ENCODE data around the gene MAFG. TPM values are rescaled to one million over a fixed set of nuclear protein-coding genes. Genes with fewer than 3 reads are reported as not detected.
A peak's percentile ranks its signal among the peaks of the same experiment; 100 is the strongest.

Gene MAFG
- total and polyA plus RNA-seq, 10 donors: 3.2 to 41.4 (median 23.4) TPM

DNA sequence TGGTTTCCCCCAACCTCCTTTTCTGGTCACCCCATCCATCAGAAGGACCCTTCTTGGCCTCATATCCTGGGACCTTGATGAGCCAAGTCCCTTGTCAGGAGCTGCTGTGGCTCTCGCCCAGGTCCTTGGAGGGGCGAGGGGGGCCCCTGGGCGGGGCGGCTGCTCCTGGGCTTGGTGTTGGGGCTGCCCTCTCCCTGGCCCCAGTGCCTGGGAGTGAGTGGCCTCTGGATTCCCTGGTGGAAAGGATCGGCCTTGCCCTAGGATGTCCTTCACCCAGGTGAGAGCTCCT is 39.7 kb upstream of the MAFG start:
- WGBS, 5 donors: 19 to 32% (median 25%) methylated on average over 4 to 5 of the region's 5 CpGs
- DNase-seq: no peak
- Histone ChIP-seq H3K36me3 (no peaks in the 10 kb centered on the region), H3K27ac (peak overlapping the region in 5 of 8 donors; percentile 2 to 64 (median 56)), H3K9me3 (no peaks in the 10 kb centered on the region), H3K4me3 (peak overlapping the region in 4 of 8 donors; percentile 21 to 60 (median 32)), H3K4me1 (peaks cover 18 to 44% (median 25%) of the 10 kb centered on the region in 6 donors), H3K27me3 (replicated peaks in 1 of 7) (peaks cover 0 to 64% (median 24%) of the 10 kb centered on the region in 7 donors)
- no peak for TF ChIP-seq POLR2AphosphoS5 (IDR thresholded peaks at IDR 0.05)
- TF ChIP-seq, protein P1, sequence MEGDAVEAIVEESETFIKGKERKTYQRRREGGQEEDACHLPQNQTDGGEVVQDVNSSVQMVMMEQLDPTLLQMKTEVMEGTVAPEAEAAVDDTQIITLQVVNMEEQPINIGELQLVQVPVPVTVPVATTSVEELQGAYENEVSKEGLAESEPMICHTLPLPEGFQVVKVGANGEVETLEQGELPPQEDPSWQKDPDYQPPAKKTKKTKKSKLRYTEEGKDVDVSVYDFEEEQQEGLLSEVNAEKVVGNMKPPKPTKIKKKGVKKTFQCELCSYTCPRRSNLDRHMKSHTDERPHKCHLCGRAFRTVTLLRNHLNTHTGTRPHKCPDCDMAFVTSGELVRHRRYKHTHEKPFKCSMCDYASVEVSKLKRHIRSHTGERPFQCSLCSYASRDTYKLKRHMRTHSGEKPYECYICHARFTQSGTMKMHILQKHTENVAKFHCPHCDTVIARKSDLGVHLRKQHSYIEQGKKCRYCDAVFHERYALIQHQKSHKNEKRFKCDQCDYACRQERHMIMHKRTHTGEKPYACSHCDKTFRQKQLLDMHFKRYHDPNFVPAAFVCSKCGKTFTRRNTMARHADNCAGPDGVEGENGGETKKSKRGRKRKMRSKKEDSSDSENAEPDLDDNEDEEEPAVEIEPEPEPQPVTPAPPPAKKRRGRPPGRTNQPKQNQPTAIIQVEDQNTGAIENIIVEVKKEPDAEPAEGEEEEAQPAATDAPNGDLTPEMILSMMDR (IDR thresholded peaks at IDR 0.05 in 8 of 11, conservative IDR thresholded peaks at IDR 0.05 in 3 of 11): no peak
- no peak for TF ChIP-seq POLR2A (IDR thresholded peaks at IDR 0.05)
- intact Hi-C loops (cut with DNase I; ENCODE audit: low total_unique reads): no loop called here

DNA sequence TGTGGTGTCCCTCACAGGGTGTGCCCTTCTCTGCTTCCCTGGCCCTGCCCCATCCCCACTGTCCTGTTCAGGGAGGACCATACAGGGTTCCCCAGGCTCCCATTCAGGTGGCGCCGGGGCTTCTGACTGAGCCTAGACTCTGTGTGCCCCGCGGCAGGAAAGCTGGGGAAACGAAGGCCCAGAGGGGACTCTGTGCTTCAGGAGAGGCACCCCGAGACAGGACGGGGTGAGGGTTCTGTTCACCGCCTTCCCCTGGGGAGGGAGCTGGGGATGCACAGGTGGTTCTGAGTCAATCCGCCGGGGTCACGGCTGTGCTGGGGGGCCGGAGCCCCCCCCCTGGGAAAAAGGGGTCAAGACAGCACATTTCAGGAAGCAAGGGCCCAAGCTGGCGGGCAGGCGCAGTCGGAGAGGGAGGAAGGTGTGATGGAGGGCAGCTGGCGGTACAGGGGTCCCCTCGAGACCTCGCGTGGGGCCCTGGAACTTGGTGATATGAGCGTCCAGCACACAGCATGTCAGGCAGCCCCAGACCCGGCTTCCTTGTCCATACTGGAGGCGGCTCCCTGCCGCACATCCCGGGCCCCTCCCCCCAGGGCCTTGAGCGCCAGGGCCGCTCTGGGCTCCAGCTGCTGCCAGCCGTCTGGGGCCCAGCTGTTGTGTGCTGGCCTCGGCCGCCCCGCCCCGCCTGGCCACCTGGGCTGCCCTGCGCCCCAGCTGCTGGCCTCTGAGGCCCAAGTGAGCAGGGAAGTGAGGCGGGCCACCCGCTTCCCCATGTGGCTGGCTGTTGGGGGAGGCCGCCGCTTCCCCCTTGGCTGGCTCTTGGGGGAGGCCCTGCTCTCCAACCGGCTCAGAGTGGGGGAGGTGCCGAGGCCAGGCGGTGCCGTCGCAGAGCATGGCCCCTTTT is 39.1 kb upstream of the MAFG start:
- H3K9me3 ChIP-seq: no peaks in the 10 kb centered on the region
- TF ChIP-seq, protein P1 (IDR thresholded peaks at IDR 0.05 in 8 of 11, conservative IDR thresholded peaks at IDR 0.05 in 3 of 11): no peak
- peak; percentile 77 to 87 (median 82) for TF ChIP-seq POLR2AphosphoS5 (IDR thresholded peaks at IDR 0.05)
- intact Hi-C loops (cut with DNase I; ENCODE audit: low total_unique reads): no loop called here
- 21 to 38% (median 26%) methylated on average over 18 to 41 of the region's 41 CpGs for WGBS, 5 donors
- peak overlapping the region in 2 of 8 donors; percentile 34 to 60 for H3K4me3 ChIP-seq
- H3K27me3 ChIP-seq (replicated peaks in 1 of 7): peaks cover 4 to 70% (median 30%) of the 10 kb centered on the region in 7 donors
- peak; percentile 86 for DNase-seq
- H3K4me1 ChIP-seq: peaks cover 18 to 50% (median 28%) of the 10 kb centered on the region in 6 donors
- no peaks in the 10 kb centered on the region for H3K36me3 ChIP-seq
- H3K27ac ChIP-seq: peak overlapping the region in 5 of 8 donors; percentile 2 to 64 (median 56)

DNA sequence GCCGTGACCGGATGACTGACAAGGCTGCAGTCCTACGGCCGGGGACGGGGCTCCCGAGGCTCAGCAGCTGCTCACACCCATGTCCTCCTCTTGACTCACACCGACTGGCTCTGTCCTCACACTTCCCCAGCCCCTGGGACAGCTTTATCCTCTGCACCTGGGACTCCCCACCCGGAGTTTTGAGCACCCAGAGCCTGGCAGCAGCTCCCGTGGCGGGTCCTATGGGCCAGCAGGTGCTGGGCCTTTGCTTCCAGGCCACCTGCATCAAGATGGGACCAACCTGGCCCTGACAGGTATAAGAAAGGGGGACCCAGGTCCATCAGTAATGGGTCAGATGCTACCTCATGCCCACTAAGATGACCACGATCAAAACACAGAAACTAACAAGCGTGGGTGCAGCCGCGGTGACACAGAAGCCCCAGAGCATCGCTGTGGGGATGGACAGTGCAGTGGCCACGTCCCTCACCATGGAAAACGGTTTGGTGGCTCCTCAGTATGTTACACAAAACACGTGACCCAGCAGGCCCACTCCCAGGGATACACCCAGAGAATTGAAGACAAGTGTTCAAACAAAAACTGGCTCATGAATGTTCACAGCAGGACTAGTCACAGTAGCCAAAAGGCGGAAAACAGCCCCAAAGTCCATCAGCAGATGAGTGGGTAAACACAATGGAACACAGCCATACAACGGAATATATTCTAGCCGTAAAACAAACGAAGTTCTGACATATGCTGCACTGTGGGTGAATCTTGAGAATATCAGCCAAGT is 36.7 kb upstream of the MAFG start:
- Histone ChIP-seq H3K4me3 (no peak overlapping the region), H3K27ac (no peak overlapping the region), H3K27me3 (replicated peaks in 1 of 7) (peaks cover 4 to 89% (median 50%) of the 10 kb centered on the region in 7 donors), H3K9me3 (no peaks in the 10 kb centered on the region), H3K36me3 (no peaks in the 10 kb centered on the region), H3K4me1 (peaks cover 27 to 64% (median 44%) of the 10 kb centered on the region in 6 donors)
- intact Hi-C loops (cut with DNase I; ENCODE audit: low total_unique reads): no loop called here
- DNase-seq: no peak
- TF ChIP-seq POLR2AphosphoS5 (IDR thresholded peaks at IDR 0.05) (no peak), POLR2A (IDR thresholded peaks at IDR 0.05) (no peak)
- TF ChIP-seq, protein P1 (IDR thresholded peaks at IDR 0.05 in 8 of 11, conservative IDR thresholded peaks at IDR 0.05 in 3 of 11): no peak
- WGBS, 5 donors: 73 to 89% (median 80%) methylated on average over 19 to 22 of the region's 22 CpGs
